GDM1 (cell line): Measurements from ENCODE around the gene TSGA10IP.

Experiments used
- DNase-seq: peaks from one replicate; lab custom pipeline; 2025; lab: John Stamatoyannopoulos, UW

Gene TSGA10IP

DNA sequence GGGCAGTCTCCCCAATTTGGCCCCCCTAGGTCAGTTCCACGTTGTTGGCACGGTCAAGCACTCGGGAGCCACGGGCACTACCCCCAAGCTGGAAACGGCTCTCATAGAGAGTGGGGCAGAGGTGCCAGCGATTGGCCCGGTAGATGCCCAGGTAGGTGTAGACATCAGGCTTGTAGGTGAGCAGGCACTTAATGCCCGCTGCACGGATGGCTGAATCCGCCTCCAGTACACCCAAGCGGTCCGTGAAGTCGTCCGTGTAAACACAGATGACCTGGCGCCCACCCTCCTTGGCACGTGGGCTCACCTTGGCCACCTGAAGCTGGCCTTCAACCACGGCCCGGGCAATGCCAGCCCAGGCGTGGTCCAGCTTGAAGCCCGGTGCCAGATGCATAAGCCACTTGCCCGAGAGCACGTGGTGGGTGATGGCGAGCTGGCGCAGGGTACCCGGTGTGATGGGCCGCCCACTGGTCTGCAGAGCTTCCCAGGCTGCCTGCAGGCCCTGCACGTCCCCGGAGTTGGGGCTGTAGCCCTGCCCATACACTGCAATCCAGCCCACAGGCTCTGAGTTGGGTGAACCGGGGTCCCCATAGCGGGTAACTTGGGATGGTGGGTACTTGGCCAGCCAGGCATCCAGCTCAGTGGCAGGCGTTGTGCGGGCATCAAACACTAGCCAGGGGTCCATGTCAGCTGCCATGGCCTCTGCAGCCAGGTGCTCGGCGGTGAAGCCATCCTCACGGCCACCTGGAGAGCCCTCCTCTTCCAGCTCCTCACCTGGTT, 27.7 kb upstream of the TSGA10IP start:
- no peak for DNase-seq

DNA sequence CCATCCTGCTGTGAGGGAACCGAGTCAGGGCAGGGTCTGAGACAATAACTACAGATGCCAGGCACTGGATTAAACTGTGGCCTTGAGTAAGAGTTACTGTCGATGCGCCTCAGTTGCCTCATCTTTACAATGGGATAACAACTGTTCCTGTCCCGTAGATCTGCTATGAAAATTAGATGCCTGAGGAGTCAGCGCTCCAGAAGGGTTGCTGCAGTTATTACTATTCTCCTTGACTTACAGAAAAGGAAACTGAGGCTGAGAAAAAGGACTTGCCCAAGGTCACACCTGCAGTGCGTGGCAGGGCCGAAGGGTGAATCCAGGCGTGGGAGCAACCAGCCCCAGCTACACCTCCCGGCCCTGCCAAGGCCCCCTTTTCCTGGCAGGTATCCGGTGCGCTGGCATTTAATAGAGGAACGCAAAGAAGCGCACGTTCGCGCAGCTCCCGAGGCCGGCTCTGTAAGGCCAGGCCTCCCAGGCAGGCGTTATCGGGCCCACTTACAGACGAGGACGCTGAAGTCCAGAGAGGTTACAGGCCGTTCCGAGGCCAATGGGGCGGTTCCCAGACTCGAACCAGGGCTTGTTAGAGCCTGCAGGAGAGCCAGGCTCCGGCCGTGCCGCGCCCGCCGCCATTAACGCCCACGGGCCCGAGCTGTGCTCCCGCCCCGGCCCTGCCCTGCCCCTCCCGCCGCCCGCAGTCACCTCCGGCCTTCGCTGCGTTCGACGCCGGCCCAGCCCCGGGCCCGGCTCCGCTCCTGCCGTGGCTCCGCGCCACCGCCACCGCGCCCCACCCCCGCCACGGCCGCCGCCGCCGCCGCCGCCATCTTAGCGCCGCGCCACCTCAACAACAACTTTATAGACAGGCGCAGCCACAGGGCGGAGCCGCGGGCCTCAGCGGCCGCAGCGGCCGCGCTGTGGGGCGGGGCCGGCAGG, 26.8 kb upstream of the TSGA10IP start, which contains the start of gene C11orf68:
Gene C11orf68 (minus strand): TSS at position 852 of the 930 bp plus-strand sequence. CDS start 31 bp downstream, at position 821.
- no peak for DNase-seq

DNA sequence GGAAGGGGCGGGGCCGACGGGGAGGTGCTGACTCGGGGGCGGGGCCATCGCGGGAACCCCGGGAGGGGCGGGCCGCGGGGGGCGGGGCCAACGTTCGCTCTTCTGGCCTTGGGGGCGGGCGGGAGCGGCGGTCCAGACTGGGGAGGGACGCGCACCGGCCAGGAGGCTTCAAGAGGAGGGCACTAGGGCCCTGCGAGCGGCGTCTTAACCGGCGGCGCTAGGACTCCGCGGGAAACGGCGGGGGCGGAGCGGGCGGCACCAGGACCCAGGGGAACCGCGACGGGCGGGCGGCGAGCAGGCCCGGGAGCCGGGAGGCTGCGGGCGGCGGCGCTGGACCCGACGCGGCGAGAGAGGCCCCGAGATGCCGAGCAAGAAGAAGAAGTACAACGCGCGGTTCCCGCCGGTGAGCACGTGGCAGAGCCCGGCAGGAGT, 26.1 kb upstream of the TSGA10IP start, which contains the start of gene DRAP1:
Gene DRAP1 (plus strand): TSS at position 286 of the 432 bp plus-strand sequence. CDS start 76 bp downstream, at position 362.
- DNase-seq = peak; percentile 98

DNA sequence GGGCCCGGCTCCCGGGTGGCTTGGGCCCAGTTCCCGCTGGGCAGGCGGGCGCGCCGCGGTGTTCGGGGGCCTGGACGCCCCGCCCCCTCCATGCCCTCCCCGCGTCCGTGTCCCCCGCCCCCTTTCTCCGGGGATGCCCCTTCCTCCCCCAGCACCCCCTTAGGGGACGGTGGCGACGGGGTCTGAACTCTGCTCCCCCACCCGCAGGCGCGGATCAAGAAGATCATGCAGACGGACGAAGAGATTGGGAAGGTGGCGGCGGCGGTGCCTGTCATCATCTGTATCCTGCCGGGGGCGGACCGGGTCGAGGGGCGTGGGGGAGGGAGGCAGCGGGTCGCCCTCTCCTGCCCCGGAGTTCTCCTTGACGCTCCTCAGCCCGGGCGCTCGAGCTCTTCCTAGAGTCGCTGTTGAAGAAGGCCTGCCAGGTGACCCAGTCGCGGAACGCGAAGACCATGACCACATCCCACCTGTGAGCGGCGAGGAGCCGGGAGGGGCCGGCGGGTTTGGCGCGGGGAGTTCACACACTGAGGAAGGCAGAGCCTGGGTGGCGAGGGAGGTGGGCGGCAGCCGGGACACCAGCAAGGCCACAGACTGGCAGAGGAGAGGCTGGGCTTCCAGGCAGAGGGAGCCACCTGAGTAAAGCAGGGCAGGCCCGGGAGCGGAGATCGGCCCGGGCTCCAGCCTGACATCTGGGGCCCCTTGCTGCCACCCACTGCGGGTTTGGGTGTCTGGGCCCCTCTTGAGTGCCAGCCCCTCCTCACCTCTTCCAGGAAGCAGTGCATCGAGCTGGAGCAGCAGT, 25.5 kb upstream of the TSGA10IP start:
- peak; percentile 39 for DNase-seq

DNA sequence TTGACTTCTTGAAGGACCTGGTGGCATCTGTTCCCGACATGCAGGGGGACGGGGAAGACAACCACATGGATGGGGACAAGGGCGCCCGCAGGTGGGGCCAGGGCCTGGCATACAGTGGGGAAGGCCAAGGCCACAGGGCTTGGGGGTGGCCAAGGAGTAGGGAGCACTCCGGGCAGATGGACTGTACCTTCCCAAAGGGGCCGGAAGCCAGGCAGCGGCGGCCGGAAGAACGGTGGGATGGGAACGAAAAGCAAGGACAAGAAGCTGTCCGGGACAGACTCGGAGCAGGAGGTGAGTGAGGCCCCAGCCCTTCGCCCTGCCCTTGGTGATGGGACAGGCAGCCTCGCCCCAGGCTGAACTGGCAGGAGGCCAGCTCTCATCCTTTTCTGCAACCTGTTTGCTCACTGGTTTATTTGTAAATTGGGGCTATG, 24.9 kb upstream of the TSGA10IP start:
- no peak for DNase-seq

DNA sequence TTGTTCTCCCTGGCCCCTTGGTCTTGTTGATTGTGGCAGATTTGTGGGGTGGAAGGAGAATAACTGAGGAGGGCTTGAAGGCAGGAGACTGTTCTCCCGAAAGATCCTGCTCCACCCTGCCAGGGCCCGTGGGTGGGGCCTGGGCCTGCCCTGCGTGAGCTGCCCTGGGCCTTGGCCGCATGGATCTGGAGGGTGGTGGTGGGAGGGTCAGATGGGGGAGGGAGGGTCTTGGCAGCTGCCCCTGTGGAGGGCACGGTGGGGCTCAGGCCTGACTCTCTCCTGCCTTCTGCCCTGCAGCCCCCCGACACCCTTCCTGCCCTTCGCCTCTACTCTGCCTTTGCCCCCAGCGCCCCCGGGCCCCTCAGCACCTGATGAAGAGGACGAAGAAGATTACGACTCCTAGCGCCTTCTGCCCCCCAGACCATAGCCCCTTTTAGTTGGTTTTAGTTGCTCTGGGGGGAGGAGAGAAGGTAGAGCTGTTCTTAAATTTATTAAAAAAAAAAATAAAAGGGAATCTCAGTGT, 24.2 kb upstream of the TSGA10IP start:
- no peak for DNase-seq

DNA sequence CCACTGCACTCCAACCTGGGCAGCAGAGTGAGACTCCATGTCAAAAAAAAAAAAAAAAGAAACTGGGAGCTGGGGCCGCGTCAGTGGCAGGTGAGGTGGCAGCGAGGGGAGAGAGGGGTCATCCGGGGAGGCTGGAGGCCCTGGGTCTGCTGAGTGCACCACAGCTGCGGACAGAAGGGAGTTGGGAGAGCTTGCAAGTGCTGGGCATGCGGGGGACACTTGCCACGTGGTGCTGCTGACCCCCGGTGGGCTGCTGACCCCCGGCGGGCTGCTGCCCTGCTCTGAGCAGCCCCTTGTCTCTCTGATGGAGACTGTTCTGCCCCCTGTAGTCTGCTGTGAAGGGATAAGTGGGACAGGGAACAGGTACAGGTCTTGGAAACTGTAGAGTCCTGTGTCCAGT, 23.4 kb upstream of the TSGA10IP start:
- DNase-seq = no peak

DNA sequence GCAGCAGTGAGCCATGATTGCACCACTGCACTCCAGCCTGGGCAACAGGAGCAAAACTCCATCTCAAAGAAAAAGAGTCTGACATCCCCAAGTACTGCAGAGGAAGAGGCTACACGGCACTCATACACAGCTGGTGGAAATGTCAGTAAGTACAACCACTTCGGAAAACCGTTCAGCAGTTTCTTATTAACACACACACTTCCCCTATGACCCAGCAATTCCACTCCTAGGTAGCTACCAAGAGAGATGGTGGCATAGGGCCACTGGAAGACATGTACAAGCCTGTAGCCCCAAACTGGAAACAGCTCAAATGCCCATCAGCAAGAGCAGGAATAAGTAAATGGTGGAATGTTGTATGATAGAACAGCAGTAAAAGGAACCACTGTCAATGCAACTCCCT, 22.7 kb upstream of the TSGA10IP start:
- DNase-seq = no peak

DNA sequence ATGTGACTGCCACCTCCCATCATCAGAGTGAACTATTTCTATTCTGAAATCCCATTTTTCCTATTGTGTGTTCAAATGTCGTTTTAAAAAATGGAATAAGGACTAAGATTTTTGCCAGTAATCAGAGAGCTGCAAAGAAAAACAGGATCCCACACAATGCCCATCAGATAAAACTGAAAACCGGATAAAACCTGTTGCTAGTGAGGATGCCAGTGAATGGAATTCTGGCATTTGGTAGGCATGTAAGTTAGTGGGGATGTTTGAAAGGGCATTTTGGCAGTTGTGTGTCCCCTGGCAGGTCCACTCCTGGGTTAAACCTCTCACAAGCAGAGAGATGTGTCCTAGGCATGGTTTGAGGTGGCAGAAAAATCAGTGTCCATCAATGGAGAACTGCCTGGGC, 19.9 kb upstream of the TSGA10IP start:
- no peak for DNase-seq

DNA sequence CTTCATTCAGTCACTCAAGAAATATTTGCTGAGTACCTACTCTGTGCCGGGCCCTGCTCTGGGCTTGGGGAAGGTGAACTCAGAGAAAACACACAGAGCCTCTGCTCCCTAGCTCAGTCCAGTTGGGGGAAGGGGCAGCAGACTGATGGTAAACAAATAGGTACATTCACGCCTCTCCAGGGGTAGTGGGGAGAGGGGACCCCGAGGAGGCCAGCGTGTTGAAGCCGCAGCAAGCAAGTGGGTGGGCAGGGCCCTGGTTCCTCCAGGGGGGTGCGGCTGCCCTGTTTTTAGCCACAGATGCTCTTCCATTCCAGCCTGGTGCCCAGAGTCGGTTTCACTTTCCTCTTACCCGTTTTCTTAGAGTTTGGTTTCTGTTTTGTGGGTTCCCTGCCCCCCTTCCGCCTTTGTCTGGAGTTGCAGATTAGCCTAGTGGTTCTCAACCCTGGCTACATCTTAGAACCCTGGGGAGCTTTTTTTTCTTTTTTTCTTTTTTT, 17.3 kb upstream of the TSGA10IP start:
- peak; percentile 82 for DNase-seq

DNA sequence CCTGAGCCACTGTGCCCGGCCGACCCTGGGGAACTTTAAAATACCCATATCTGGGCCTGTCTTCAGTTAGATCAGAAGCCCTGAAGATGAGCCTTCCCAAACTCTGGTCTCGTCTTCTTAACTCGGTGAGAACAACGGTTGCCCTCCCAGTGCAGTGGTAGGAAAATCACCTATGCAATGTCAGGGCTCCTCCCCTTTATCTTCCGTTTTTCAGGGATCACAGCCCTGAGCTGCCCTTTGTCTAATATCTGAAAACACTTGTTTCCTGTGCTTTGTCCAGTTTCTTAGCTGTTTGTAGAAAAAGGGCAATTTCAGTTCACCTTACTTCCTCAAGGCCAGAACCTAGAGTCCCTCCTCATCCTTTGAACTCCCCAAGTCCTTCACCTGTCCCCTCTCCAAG, 16.6 kb upstream of the TSGA10IP start:
- no peak for DNase-seq

DNA sequence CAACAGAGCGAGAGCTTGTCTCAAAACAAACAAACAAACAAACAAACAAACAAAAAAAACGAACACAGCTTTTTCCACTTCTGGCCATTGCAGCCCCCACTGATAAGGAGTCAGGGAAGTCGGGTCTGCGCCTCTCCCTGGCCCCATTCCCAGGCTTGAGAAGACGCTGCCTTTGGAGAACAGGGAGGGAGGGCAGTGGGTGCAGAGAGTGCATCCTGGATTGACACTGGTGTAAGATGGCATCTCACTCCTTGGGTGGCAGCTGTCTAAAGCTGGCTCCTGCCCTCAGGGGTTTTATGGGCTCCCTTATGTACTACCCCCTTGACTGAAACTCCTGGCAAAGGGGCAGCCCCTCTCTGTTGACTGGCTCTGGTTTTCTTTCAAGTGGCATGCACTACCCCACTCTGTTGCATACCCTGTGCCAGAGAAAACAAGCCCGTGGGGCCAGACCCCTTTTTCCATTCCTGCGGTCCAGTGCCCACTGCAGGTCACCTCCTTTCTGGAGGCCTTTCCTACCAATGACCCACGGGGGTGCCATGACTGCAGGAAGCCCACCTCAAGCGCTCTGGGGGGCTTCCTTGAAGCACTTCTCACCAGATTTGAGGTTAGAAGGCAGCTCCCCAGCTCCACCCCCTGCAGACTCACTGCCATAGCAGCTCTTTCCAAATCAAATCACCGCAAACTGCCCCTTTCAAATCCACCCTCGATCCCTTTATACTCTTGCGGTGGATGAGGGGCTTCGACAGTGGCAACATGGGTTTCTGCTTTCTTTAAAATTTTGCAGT, 13.3 kb upstream of the TSGA10IP start:
- DNase-seq = no peak

DNA sequence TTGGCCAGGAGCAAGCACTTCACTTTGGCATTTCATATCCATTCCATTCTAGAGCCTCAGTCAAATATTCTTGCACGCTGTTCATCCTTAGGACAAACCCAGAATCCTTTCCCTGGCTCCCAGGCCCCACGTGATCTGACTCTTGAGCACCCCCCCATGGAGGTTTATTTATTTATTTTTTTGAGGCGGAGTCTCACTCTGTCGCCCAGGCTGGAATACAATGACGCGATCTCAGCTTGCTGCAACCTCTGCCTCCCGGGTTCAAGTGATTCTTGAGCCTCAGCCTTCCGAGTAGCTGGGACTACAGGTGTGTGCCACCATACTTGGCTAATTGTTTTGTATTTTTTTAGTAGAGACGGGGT, 12.7 kb upstream of the TSGA10IP start:
- DNase-seq = no peak

DNA sequence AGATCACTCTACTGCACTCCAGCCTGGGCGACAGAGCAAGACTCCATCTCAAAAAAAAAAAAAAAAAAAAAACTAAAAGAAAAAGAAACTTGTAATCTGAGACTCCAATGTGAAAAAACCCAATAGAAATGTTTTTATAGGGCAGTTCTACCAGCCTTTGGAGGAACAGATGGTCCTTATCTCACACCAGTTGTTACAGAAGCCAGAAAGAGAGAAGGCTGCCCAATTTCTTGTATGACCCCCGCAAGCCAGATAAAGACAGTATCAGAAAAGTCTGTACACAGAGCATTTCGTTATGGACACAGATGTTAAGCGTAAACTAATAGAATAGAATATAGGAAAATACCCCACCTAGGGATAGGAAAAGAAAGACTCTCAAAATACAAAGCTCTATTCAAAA, 11.3 kb upstream of the TSGA10IP start:
- DNase-seq = no peak

DNA sequence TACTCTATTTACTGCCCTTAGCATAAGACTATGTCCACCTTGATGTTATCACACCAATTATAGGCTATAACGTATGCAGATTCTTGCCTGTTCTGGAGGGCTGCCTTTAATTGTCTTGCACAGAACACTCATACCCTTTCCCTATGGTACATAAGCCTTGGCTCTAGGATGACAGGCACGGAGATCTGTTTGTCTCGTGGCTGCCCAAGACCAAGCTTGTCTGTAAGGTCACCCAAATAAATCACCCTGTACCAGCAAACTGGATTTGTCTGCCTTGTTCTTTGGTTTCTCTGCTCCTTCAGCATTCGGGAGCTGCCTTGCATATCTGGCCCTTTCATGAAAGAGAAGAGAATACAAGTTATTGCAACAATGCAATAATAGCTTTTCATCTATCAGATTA, 7.5 kb upstream of the TSGA10IP start:
- DNase-seq = no peak

DNA sequence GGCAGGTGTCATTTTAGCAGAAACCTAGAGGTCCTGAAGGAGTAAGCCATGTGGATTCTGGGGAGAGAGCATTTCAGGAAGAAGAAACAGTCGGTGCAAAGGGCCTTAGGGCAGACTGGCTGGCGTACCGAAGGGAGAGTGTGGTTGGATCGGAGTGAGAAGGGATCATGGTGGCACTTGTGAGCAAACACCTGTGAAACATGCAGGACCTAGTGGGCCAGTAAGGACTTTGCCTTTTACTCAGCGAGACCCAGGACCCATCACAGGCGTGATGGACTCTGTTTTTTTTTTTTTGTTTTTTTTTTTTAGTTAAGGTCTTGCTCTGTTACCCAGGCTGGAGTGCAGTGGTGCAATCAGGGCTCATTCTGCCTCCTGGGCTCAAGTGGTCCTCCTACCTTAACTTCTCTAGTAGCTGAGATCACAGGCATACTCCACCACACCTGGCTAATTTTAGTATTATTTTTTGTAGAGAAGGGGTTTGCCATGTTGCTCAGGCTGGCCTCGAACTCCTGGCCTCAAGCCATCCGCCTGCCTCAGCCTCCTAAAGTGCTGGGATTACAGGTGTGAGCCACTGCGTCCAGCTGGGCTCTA, 3.5 kb upstream of the TSGA10IP start:
- DNase-seq = no peak

DNA sequence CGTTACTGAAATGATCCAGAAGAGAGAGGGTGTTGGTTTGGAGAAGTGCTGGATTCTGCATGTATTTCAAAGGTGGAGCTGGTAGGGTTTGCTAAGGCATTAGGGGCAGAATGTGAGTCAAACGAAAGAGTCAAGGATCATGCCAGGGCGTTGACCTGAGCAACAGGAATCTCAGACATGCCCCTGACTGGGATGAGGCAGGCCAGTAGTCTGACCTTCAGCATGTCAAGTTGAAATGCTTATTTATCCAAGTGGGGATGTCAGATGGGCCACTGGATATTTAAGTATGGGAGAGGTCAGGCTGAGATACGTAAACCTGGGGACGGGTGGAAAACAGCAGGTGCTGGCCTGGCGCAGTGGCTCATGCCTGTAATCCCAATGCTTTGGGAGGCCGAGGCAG, 2.7 kb upstream of the TSGA10IP start:
- no peak for DNase-seq

DNA sequence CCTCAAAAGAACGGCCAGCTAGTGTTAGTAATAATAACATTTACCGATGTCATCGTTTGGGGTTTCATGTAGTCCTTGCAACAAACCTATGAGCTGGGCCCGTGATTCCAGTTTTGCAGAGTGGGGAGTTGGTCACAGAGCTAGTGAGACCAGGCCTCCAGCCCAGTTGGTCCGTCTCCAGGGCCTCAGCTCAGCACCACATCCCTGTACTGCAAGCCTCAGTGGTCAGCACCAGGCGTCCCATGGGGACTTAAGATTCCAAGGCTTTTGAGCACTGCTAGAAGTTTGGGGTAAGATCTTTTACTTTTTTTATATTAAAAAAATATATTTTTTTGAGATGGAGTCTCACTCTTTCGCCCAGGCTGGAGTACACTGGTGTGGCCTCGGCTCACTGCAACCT, 1.1 kb upstream of the TSGA10IP start:
- DNase-seq = no peak

DNA sequence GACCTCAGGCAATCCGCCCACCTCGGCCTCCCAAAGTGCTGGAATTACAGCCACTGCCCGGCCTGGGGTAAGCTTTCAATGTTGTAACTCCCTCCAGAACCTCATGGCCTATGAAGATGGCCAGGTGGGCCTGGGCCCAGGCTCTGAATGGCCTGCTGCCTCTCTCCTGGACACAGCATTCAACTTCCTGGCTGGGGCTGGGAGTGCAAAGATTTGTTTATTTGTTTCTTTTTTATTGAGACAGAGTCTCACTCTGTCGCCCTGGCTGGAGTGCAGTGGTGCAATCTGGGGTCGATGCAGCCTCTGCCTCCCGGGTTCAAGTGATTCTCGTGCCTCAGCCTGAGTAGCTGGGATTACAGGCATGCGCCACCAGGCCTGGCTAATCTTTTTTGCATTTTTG, 513 bp upstream of the TSGA10IP start:
- no peak for DNase-seq

DNA sequence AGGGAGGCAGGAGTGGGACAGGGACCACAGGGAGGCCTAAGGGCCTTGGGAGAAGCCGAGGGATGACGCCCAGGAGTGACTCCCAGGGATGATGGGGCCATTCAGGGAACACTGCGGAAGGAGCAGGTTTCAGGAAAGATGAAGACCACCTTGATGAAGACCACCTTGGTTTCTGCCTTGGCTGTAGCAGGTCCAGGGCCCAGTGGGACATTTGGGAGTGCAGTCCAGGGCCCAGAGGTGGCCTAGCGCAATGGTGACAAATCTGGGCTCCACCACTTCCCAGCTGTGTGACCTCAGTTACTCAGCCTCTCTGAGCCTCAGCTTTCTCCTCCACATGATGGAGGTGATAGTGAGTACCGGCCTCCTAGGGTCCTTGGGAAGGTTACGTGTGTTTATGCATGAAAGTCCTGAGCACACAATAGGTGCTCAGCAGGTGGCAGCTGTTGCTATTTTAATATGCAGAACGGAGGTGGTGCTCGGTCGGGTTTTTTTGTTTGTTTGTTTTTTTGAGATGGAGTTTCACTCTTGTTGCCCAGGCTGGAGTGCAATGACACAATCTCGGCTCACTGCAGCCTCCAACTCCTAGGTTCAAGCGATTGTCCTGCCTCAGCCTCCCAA, 770 bp downstream of the TSGA10IP start:
- DNase-seq = no peak
